Right lobe of liver (tissue), 6 donors: ENCODE measurements around the gene CDH18. TPM values are rescaled to one million over a fixed set of nuclear protein-coding genes. Genes with fewer than 3 reads are reported as not detected.
"Not testable (repeated sequence)": the region's sequence is repeated elsewhere in the genome, so short reads cannot be mapped to it uniquely, and the experiment has no call there.

Experiments used
- ATAC-seq, 4 donors: fragments of 200-7000 bp; cut with Tn5 transposase; one replicate each; pipeline ENCODE4 v1.9.1; 2020; ENCODE audit warnings: mild to moderate bottlenecking in 4 of 4, moderate library complexity in 4 of 4
- DNase-seq, 3 donors: peaks; one replicate each; pipeline ENCODE4 v3.0.0-alpha.2; 2020
- H3K27ac ChIP-seq, 3 donors: fragments of 200-600 bp; one replicate each; pipeline ENCODE4 v1.8.0; 2022
- H3K27me3 ChIP-seq, 2 donors: fragments of 200-600 bp; one replicate each; pipeline ENCODE4 v1.8.0; 2022
- H3K36me3 ChIP-seq, 4 donors: fragments of 200-600 bp; sonication (generic) in 1 of 4; one replicate each; pipeline versions ENCODE4 v1.5.1 to v1.8.0; 2017 to 2022; ENCODE audit warnings: control low read depth in 1 of 4
- H3K4me1 ChIP-seq, 4 donors: fragments of 200-600 bp; sonication (generic) in 1 of 4; one replicate each; pipeline versions ENCODE4 v1.5.1 to v1.8.0; 2017 to 2022; ENCODE audit warnings: control low read depth in 1 of 4
- H3K4me3 ChIP-seq, 3 donors: fragments of 200-600 bp; one replicate each; pipeline ENCODE4 v1.8.0; 2022
- H3K9me3 ChIP-seq, 4 donors: fragments of 200-600 bp; sonication (generic) in 1 of 4; one replicate each; pipeline versions ENCODE4 v1.5.1 to v1.8.0; 2017 to 2022; ENCODE audit warnings: control low read depth in 1 of 4
- CTCF ChIP-seq, 4 donors: fragments of 200-600 bp in 3 of 4; fragments of 450-650 bp in 1 of 4; IDR thresholded peaks; one replicate each; pipeline versions ENCODE4 v1.5.1 to v1.8.0; 2016 to 2022; ENCODE audit warnings: antibody characterized with exemption in 4 of 4, mild to moderate bottlenecking in 2 of 4
- POLR2A ChIP-seq: fragments of 450-650 bp; IDR thresholded peaks from one replicate; pipeline ENCODE4 v1.6.1; 2017; ENCODE audit warnings: antibody characterized with exemption, mild to moderate bottlenecking
- WGBS: methylation state at CpG from one replicate; pipeline ENCODE4 v1.1.6; 2018; ENCODE audit warnings: low coverage, low lambda C conversion rate; ENCODE audit not compliant: insufficient coverage; ENCODE audit errors: missing lambda C conversion rate; 5-methylcytosine and 5-hydroxymethylcytosine counted together
- intact Hi-C, 2 donors: fragments of 100-400 bp; cut with DNase I; formaldehyde crosslinking; loops; one replicate each; pipeline versions ENCODE4 v1.11.2 to v1.14.1; 2022
- total RNA-seq, 6 experiments: library from RNA; depleted of rRNA in 2 of 6; stranded (reverse); fragments of >200 nt in 2 of 6; fragmentation: NEBNext Ultra II Directional in 3 of 6; extraction: Animal tissue kit (Norgen Biotek cat#: 25700) in 3 of 6; gene quantifications; one replicate each; pipeline versions ENCODE4 v1.1.0 to v1.2.4, GENCODE V29; 2016 to 2023
- donor health status: DM: no; HTN: yes; CAD: no.
- donor health status: DM: no; HTN: no; CAD: no.
- donor health status: DM: no; HTN: no; CAD: no.
- donor health status: DM: no; HTN: yes; CAD: no.
- donor health status: DM: no; HTN: yes; CAD: no.

Gene CDH18
- total RNA-seq, 6 experiments from 2014 or later = not detected

- no peak for DNase-seq
- no peak for ATAC-seq
Measured at GRCh38 chr5:19795218-19795617, 192.8 kb downstream of the CDH18 start.

DNA sequence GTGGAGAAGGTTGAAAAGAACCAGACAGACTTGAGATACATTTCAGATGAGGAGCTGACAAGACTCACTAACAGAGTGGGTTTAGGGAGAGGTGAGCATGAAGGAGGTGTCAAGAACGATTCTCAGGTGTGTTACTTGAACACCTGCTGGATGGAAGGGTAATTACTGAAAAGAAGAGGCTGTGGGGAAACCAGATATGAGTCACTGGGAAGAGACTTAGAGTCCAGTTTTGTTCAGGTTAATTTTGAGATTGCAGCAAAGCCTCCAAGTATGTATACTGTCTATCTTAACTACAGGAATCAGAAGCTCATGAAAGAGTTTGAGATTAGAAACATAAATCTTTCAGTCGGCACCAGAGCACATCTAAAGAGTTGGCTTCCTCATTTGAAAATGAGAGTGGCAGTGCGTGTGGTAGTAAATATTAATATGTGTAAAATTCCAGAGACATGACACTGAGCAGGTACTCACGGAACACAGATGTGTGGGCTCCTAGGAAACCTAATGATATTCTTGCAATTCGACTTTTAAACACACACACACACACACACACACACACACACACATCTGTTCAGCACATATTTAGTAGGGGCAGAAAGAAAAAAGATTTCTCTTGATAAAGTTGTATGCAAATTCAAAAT lies 197.1 kb downstream of the CDH18 start:
- no peaks in the 10 kb centered on the region for H3K27me3 ChIP-seq
- no peak for TF ChIP-seq CTCF (IDR thresholded peaks at IDR 0.05)
- TF ChIP-seq POLR2A = no peak
- intact Hi-C loops = no loop called here
- no peaks in the 10 kb centered on the region for H3K9me3 ChIP-seq
- H3K4me1 ChIP-seq = no peaks in the 10 kb centered on the region
- H3K4me3 ChIP-seq = no peak overlapping the region
- no peak for ATAC-seq
- no peaks in the 10 kb centered on the region for H3K36me3 ChIP-seq
- DNase-seq = no peak
- no peak overlapping the region for H3K27ac ChIP-seq
- WGBS = 24% methylated on average over 5 of the region's 5 CpGs

More at GRCh38 chr5:19795218-19795617, 192.8 kb downstream of the CDH18 start:
- Histone ChIP-seq H3K36me3 (no peaks in the 10 kb centered on the region), H3K9me3 (no peaks in the 10 kb centered on the region), H3K27me3 (no peaks in the 10 kb centered on the region), H3K4me1 (no peaks in the 10 kb centered on the region), H3K4me3 (no peak overlapping the region), H3K27ac (no peak overlapping the region)
- no peak for TF ChIP-seq POLR2A
- WGBS = 18% methylated on average over 1 of the region's 1 CpG
- intact Hi-C loops = no loop called here

DNA sequence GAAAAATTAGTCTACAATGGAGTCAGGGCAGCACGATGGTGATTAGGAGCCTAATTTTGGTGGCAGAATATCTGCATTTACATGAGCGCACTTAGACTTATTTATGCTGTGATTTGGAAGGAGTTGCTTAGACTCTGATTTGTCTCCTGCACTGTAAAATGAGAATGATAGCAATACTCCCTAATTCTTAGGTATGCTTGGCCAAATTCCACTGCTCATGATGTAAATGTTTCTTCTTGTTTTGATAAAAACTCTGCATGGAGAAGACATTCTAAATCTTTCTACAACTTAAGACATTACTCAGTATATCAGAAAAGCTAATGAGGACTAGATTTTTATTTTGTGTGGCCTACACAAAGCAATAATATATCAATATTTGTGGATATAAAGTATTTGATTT lies 205.4 kb downstream of the CDH18 start:
- ATAC-seq = no peak
- Histone ChIP-seq H3K4me3 (no peak overlapping the region), H3K9me3 (no peaks in the 10 kb centered on the region), H3K27ac (no peak overlapping the region), H3K36me3 (no peaks in the 10 kb centered on the region), H3K27me3 (no peaks in the 10 kb centered on the region), H3K4me1 (no peaks in the 10 kb centered on the region)
- WGBS = 48% methylated on average over 2 of the region's 2 CpGs
- TF ChIP-seq POLR2A (no peak), CTCF (IDR thresholded peaks at IDR 0.05) (no peak)
- intact Hi-C loops = no loop called here
- DNase-seq = no peak

- Histone ChIP-seq H3K27me3 (no peaks in the 10 kb centered on the region), H3K9me3 (no peaks in the 10 kb centered on the region), H3K4me1 (no peaks in the 10 kb centered on the region), H3K36me3 (no peaks in the 10 kb centered on the region), H3K27ac (no peak overlapping the region), H3K4me3 (no peak overlapping the region)
- no peak for ATAC-seq
- TF ChIP-seq CTCF (IDR thresholded peaks at IDR 0.05) = no peak
- no peak for TF ChIP-seq POLR2A
- WGBS = 49% methylated on average over 5 of the region's 5 CpGs
- no peak for DNase-seq
- intact Hi-C loops = no loop called here
Measured at GRCh38 chr5:19777363-19777762, 210.6 kb downstream of the CDH18 start.

- intact Hi-C loops, DNase-seq, H3K4me3 ChIP-seq, H3K27ac ChIP-seq, H3K27me3 ChIP-seq, H3K9me3 ChIP-seq, H3K36me3 ChIP-seq, H3K4me1 ChIP-seq, ATAC-seq: not testable (repeated sequence)
- WGBS = 38% methylated on average over 5 of the region's 5 CpGs
Measured at GRCh38 chr5:19776886-19777285, 211.1 kb downstream of the CDH18 start.
